Stimulated activated CD8-positive, alpha-beta memory T cell treated with anti-CD3 and anti-CD28 coated beads, Interleukin-7, amount 100 ng/mL, for 48 hours (primary cell): ENCODE data around the gene MCC.

ENCODE experiments used
- DNase-seq, 2 donors: peaks; one replicate each; pipeline ENCODE4 v3.0.0-alpha.2; 2020; ENCODE audit warnings: low read depth in 1 of 2; ENCODE audit errors: extremely low read depth in 1 of 2

Gene MCC

DNA sequence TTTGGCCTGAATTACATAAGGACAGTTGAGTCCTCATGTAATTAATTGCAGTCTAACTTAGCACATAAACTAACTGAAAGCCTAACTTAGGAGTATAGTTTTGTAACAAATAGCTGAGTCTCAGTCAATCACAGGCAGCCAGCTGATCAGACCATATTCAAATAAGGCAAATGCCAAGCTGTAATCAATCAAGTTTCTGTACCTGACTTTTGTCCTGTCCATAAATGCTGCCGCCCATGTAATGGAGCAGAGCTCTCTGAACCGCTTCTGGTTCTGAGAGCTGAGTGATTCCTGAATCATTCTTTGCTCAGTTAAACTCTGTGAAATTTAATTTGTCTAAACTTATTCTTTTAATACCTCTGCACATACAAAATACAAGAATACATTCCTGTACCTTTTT is 158.3 kb downstream of the MCC start:
- no peak for DNase-seq

GRCh38 chr5:113325054-113325453 is 163.2 kb downstream of the MCC start:
- no peak for DNase-seq

GRCh38 chr5:113321276-113321675 is 167.0 kb downstream of the MCC start:
- DNase-seq: no peak

- no peak for DNase-seq
Measured at GRCh38 chr5:113320273-113320780, 167.9 kb downstream of the MCC start.

DNA sequence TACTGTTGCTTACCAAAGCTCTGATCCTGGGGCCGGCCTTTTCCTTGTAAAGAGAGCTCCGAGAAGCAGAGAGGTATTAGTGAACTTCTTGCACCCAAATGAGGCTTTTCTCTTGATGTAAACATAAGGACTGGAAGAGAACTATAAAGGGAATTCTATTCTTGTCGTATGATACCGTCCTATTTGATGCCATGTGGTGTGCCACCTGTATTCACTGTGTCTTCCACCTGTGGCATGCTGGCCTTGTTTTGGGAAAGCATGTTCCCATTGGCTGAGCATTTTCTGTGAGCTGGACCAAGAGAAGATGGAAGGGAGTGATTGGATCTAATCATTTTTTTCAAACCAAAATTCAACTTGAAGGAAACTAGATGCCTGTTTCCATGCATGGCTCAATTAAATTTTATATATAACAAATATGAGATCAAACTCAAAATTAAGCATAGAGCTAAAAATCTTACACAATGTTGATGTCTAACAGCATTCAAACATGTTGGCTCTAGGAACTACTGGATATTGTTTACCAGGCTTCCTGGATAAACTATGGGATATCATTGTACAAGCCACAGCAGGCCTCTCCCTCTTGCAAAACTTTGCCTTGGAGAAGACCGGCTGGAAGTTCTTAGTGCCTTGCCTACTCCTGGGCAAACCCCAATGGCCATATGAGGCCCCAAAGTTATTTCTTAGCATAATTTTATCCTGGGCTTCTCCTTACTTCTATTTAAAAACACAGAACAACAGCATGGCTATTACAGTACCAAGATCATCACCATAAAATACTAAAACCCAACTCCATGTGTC is 168.8 kb downstream of the MCC start:
- no peak for DNase-seq

DNA sequence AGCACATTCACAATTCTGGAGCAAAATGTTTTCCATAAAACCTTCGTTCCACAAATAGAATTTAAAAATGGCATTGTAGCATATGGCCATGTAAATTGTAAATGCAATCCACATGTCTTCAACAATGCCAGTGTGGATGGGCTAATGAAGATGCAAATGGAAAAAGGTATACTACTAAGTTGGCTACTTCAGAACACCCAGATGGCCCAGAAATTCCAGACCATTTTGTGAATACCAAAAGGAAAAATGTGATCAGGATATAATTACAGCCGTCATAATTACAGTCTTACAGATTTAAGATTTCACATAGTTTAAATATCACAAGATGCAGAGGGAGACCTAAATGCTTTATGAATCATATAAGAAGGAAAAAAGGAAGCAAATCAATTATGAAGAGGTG is 170.6 kb downstream of the MCC start:
- no peak for DNase-seq

GRCh38 chr5:113311301-113311700 is 177.0 kb downstream of the MCC start:
- no peak for DNase-seq

GRCh38 chr5:113302120-113302519 is 186.1 kb downstream of the MCC start:
- no peak for DNase-seq

GRCh38 chr5:113299591-113299990 is 188.7 kb downstream of the MCC start:
- no peak for DNase-seq

- DNase-seq: no peak
Measured at GRCh38 chr5:113296676-113297075, 191.6 kb downstream of the MCC start.

DNA sequence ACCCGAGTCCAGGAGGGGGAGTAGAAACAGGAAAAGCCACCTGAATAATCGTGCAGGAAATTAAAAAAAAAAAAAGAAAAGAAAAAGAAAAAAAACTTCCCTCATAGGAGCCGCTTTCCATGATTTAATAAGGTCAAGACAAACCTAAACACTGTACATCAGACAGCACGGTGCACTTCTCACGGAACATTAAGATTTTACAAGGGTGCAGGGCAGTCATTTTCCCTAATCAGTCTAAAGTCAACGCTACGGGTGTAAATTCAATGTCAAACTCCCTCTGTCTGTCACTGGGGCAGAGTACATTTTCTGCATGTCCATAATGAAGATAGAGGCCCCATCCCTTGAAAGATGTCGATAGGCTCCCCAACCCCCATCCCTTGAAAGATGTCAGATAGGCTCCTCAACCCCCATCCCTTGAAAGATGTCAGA is 193.1 kb downstream of the MCC start:
- no peak for DNase-seq

- peak; percentile 54 to 70 for DNase-seq
Measured at GRCh38 chr5:113294311-113295110, 193.7 kb downstream of the MCC start.

- no peak for DNase-seq
Measured at GRCh38 chr5:113293975-113294310, 194.3 kb downstream of the MCC start.

DNA sequence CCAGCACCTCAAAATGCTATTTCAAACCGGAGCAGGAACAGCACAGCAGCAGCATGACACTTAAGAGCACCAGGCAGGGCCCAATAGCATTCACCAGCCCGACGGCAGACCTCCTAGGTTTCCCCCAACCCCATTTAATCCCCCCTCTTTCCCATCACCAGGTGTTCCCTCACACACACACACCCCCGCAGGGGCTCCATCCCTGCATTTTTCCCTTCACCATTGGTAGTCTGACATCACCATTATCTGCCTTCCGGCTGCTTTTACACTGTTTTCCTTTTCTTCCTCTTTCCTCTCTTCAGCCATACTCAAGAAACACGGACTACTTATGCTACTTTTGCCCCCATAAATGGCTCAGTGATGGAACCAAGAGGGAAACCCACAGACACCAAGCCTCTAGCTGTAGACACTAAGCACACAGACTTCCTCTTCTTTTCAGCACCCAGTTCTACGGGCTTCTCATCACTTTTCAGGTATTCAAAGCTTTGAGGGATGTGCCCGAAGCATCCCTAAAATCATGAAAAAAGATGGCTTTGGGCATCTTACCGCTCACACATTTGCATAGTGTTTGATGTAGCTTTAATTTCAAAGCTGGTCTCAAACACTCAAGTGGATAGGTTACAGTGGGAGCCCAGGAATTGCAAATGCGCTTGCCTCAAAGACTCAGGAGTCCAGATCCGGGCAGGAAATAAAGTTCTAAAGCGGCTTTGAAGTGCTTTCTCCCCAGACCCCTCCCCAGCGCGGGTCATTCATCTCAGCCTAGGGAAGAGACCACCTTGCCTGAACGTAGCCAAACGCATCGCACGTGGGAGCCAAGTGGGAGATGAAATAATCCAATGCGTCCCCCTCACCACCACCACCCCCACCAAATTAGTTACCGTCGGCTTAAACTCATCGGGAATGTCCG is 194.9 kb downstream of the MCC start:
- no peak for DNase-seq

GRCh38 chr5:113292462-113292861 is 195.8 kb downstream of the MCC start:
- DNase-seq: no peak

- DNase-seq: no peak
Measured at GRCh38 chr5:113283558-113283957, 204.7 kb downstream of the MCC start.

GRCh38 chr5:113282472-113282871 is 205.8 kb downstream of the MCC start:
- DNase-seq: no peak

DNA sequence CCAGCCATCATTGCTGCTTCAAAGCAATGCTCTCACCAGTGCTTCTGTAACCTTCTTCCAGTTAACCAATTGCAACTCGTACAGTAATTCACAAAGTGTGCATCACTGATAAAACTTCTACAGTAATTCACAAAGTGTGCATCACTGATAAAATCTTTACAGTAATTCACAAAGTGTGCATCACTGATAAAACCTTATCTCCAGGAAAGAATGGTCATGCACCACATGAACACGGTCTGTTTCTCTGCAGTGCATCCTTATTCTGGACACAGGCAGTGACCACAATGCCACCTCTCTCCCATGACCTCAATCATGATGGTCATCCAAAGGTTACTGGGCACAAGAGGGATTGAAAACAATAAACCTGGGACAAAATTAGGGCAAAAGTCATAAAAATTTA is 207.1 kb downstream of the MCC start:
- no peak for DNase-seq

DNA sequence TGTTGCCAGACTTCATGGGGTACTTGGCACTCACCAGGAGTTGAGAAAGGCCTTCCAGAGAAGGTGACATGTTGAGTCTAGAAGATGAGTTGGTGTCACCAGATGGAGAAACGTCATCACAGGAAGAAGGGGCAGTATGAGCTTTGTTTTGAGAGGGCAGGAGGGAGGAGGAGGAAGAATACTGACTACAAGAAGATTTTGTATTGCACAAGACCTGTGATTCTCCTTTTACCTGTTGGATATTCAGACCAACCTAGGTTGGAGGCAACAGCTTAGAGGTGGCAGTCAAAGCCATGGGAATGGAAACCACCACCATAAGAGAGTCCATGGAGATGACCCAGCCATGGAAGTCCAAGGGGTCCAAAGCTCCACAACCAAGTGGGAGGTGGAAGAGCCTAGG is 207.7 kb downstream of the MCC start:
- DNase-seq: no peak

DNA sequence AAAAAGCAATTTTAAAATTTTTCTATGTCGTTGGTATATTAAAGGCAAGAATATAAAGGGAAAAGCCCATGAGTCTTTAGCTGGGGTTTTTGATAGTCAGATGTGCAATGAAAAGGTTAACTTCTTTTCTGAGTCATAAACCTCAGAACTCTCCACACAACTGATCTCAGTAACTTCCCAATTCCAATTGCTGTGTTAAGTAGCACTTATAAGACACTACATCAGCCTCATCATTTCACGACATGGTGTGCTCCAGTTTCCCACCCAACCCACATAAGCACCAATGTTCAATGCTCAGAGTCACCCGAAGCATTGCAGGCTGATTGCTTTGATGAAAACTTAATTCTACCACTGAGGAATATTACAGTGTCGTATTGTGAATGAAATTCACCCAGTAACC is 209.3 kb downstream of the MCC start:
- no peak for DNase-seq

DNA sequence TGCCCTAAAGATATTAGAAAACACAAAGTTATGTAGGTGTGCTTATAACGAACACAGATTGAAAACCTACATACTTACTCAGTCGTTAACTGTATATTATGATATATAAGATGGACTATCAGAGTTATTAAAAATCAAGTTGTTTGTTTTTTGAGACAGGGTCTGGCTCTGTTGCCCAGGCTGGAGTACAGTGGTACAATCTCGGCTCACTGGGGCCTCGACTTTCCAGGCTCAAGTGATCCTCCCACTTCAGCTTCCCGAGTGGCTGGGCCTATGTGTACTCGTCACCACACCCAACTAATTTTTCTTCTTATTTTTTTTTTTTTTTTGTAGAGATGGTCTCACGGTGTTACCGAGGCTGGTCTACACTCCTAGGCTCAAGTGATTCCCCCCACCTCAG is 211.8 kb downstream of the MCC start:
- no peak for DNase-seq
